Peyer's patch (tissue), 4 donors: ENCODE data around the gene KIFC3. TPM values are rescaled to one million over a fixed set of nuclear protein-coding genes. Genes with fewer than 3 reads are reported as not detected.
"Not testable (repeated sequence)": the region's sequence is repeated elsewhere in the genome, so short reads cannot be mapped to it uniquely, and the experiment has no call there.

ENCODE experiments used
- DNase-seq, 3 donors: peaks; one replicate each; pipeline ENCODE4 v3.0.0-alpha.2; 2017 to 2019
- H3K27ac ChIP-seq, 4 donors: fragments of 200-600 bp; sonication (generic); one replicate each; pipeline ENCODE4 v1.5.1; 2016 to 2019
- H3K27me3 ChIP-seq, 2 donors: fragments of 200-600 bp; sonication (generic); one replicate each; pipeline ENCODE4 v1.5.1; 2019
- H3K36me3 ChIP-seq, 3 donors: fragments of 200-600 bp; sonication (generic); one replicate each; pipeline ENCODE4 v1.5.1; 2016 to 2019
- H3K4me1 ChIP-seq, 4 donors: fragments of 200-600 bp; sonication (generic); one replicate each; pipeline ENCODE4 v1.5.1; 2016 to 2019
- H3K4me3 ChIP-seq, 4 donors: fragments of 200-600 bp; sonication (generic); 1 replicate in 3 of 4; 2 replicates in 1 of 4; pipeline ENCODE4 v1.5.1; 2016 to 2019; ENCODE audit warnings: mild to moderate bottlenecking in 1 of 4
- H3K9me3 ChIP-seq, 4 donors: fragments of 200-600 bp; sonication (generic); one replicate each; pipeline ENCODE4 v1.5.1; 2016 to 2019; ENCODE audit warnings: mild to moderate bottlenecking in 1 of 4
- CTCF ChIP-seq, 6 experiments: fragments of 450-650 bp in 4 of 6; fragments of 200-600 bp in 2 of 6; sonication (generic) in 1 of 6; IDR thresholded peaks; one replicate each; pipeline ENCODE4 v1.5.1; 2017 to 2019; ENCODE audit warnings: antibody characterized with exemption in 6 of 6, mild to moderate bottlenecking in 3 of 6, moderate library complexity in 1 of 6
- POLR2A ChIP-seq, 2 donors: fragments of 450-650 bp; IDR thresholded peaks; one replicate each; pipeline ENCODE4 v1.5.1; 2017; ENCODE audit warnings: antibody characterized with exemption in 2 of 2, mild to moderate bottlenecking in 2 of 2, moderate library complexity in 2 of 2
- total RNA-seq, 4 donors: library from RNA; depleted of rRNA; stranded (reverse); fragments of >200 nt; gene quantifications; one replicate each; pipeline ENCODE4 v1.1.0, GENCODE V29; 2016

KIFC3 gene
- total RNA-seq, 4 donors from 2014 or later, result 29.7 to 530 (median 272) TPM

DNA sequence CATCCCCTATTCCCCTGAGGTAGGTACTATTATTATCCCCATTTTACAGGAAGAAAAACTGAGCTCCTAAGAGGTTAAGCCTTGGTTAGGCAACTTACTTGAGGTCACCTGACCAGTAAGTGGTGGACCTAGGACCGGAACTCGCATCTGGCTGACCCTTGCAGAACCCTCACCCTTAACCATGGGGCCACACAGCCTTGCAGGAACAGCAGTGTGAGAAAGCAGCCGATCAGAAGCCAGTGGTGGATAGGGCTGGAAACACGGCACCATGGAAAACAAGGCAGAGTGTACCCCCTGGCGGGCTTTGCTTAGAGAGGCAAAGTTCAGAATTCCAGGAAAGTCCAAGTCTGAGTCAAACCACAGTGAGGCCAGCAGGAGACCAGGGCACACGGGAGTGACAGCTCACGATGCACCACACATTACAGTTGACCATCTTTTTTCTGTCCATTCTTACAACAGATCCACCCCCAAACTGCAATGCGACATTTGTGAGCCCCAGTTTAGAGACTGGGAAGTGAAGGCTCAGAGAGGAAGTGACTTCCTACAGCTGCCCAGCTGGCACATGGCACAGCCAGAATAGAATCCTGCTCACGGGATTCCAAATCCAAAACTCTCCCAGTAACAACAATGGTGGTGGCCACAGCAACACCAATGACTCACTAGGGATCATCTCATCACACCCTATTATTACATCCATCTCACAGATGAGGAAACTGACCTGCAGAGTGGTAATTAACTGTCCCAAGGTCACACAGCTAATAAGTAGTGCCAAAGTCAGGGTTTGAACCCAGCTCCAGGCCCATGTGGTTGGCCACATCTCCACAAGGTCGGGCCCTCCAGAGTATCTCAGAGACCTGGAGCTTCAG, 20.3 kb downstream of the KIFC3 start:
- H3K27ac ChIP-seq, result no peak overlapping the region
- no peak for DNase-seq

DNA sequence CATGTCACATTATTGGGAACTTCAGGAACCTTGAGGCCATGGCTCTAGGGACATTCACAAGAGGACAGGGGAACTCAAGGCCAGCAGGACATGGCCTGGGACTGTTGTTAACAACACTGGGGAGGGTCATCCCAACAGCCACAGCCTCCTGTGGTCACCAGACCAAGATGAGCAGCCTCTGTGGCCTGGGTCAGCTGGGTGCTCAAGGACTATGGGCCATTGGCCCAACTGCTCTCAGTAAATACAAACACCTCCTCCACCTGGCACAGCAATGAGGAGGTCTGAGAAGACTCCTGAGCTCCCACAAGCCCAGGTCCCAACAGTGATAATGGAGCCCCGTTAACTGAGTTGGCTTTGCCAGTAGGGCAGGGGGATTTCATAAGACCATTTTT, 20.9 kb downstream of the KIFC3 start:
- Histone ChIP-seq H3K36me3 (peaks cover 0 to 29% (median 0%) of the 10 kb centered on the region in 3 donors), H3K27ac (no peak overlapping the region), H3K4me1 (no peaks in the 10 kb centered on the region), H3K9me3 (no peaks in the 10 kb centered on the region), H3K27me3 (no peaks in the 10 kb centered on the region), H3K4me3 (no peak overlapping the region)
- no peak for TF ChIP-seq POLR2A (IDR thresholded peaks at IDR 0.05)
- TF ChIP-seq CTCF (IDR thresholded peaks at IDR 0.05), result no peak
- no peak for DNase-seq

More for the DNA sequence above, 20.3 kb downstream of the KIFC3 start:
- no peaks in the 10 kb centered on the region for H3K27me3 ChIP-seq
- no peaks in the 10 kb centered on the region for H3K9me3 ChIP-seq
- no peak for TF ChIP-seq POLR2A (IDR thresholded peaks at IDR 0.05)
- no peak for TF ChIP-seq CTCF (IDR thresholded peaks at IDR 0.05)
- no peak overlapping the region for H3K4me3 ChIP-seq
- peaks cover 0 to 29% (median 0%) of the 10 kb centered on the region in 3 donors for H3K36me3 ChIP-seq
- H3K4me1 ChIP-seq, result no peaks in the 10 kb centered on the region

DNA sequence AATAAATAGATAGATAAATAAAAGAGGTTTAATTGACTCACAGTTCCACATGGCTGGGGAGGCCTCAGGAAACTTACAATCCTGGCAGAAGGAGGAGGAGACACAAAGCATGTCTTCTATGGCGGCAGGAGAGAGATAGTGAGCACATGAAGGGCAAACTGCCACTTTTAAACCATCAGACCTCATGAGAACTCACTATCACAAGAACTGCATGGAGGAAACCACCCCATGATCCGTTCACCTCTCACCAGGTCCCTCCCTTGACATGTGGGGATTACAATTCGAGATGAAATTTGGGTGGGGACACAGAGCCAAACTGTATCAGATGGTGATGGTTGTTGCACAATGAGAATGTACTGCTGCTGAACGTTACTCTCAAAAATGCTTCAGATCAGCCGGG, 22.5 kb downstream of the KIFC3 start:
- H3K27me3 ChIP-seq, H3K4me1 ChIP-seq, DNase-seq, H3K4me3 ChIP-seq, H3K9me3 ChIP-seq, H3K27ac ChIP-seq: not testable (repeated sequence)
- peaks cover 0 to 21% (median 0%) of the 10 kb centered on the region in 3 donors for H3K36me3 ChIP-seq

DNA sequence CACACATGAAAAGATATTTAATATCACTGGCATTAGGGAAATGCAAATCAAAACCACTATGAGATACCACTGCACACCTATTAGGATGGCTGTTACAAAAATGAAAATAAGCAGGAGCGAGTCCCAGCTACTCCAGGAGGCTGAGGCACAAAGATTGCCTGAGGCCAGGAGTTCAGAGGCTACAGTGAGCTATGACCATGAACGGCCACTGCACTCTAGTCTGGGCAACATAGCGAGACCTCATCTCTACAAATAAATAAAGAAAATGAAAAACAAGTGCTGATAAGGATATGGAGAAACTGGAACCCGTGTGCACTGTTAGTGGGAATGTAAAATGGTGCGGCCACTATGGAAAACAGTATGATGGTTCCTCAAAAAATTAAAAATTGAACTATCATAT, 23.6 kb downstream of the KIFC3 start:
- H3K9me3 ChIP-seq, result no peaks in the 10 kb centered on the region
- H3K4me3 ChIP-seq, result no peak overlapping the region
- peaks cover 0 to 15% (median 0%) of the 10 kb centered on the region in 3 donors for H3K36me3 ChIP-seq
- H3K27me3 ChIP-seq, result no peaks in the 10 kb centered on the region
- H3K4me1 ChIP-seq, result no peaks in the 10 kb centered on the region
- DNase-seq, result no peak
- H3K27ac ChIP-seq, result no peak overlapping the region
- no peak for TF ChIP-seq CTCF (IDR thresholded peaks at IDR 0.05)
- TF ChIP-seq POLR2A (IDR thresholded peaks at IDR 0.05), result no peak

DNA sequence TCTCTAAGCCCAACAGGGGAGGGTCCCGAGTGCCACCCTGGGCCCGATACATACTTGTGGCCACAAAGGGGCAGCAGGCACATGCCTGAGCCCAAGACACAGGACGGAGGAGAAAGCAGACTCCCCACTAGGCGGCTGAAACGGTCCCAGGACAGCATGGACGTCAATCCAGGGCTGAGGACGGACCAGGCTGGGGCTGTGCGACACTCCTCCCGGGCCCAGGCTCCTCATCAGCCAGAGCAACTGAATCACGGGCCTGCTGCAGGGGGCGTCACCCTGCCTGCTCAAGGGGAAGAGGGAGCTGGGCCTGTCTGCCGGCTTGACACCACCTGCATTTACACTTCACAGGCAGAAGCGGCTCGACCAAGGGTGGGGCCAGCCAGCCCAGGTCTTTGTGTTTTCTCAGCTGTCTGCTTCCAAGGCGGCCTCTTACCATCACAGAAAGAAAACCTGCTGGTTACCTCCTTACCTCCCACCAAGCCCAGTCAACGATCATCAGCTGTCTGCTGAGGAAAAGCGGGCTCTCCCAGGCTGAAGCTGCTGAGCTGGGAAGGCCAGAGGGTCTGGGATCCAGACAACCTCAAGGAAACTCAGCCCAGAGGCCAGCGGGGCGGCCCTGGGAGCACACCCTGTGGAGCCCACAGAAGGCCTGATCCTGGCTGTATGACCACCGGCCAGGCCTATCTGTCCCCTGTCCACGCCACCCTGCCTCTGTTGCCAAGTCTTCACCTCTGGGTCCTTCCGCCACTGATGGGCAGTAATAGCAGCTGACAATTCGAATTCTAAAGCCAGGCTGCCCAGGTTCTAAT, 26.4 kb downstream of the KIFC3 start:
- H3K9me3 ChIP-seq, result no peaks in the 10 kb centered on the region

More for the DNA sequence above, 26.4 kb downstream of the KIFC3 start:
- no peak overlapping the region for H3K27ac ChIP-seq
- no peaks in the 10 kb centered on the region for H3K4me1 ChIP-seq
- no peak for TF ChIP-seq POLR2A (IDR thresholded peaks at IDR 0.05)
- TF ChIP-seq CTCF (IDR thresholded peaks at IDR 0.05), result peak in 4 of 6 experiments; percentile 19 to 72 (median 68)
- peaks cover 0 to 14% (median 0%) of the 10 kb centered on the region in 3 donors for H3K36me3 ChIP-seq
- peak in 2 of 3 donors; percentile 59 to 73 for DNase-seq
- H3K27me3 ChIP-seq, result no peaks in the 10 kb centered on the region
- no peak overlapping the region for H3K4me3 ChIP-seq
